IMR-90 (cell line): ENCODE data around the gene KRT28. TPM values are rescaled to one million over a fixed set of nuclear protein-coding genes. Genes with fewer than 3 reads are reported as not detected.

ENCODE experiments used
- ATAC-seq: fragments of 200-7000 bp; cut with Tn5 transposase; 2 replicates; pipeline ENCODE4 v1.9.1; 2020; ENCODE audit warnings: low read depth, mild to moderate bottlenecking, moderate library complexity
- BruUV-seq: library from RNA; stranded (reverse); fragments of 400-500 nt; replicated peaks from 2 replicates; lab custom pipeline; 2021; lab: Mats Ljungman, UMichigan
- CTCF ChIA-PET: fragments of 300-600 bp; formaldehyde crosslinking; extraction: SDS; loops from one replicate; lab custom pipeline; 2021; ENCODE audit warnings: antibody characterized with exemption; lab: Yijun Ruan, JAX
- POLR2A ChIA-PET: fragments of 300-600 bp; sonication (Branson Sonifier 250); formaldehyde crosslinking; loops from one replicate; lab custom pipeline; 2022; ENCODE audit warnings: antibody characterized with exemption; ENCODE audit not compliant: unreplicated experiment; lab: Charles Lee
- DNase-seq: peaks from one replicate; pipeline ENCODE4 v3.0.0; 2013
- H2AFZ ChIP-seq: replicated peaks from 2 replicates; pipeline ENCODE3; 2013; ENCODE audit warnings: low read length, mild to moderate bottlenecking; ENCODE audit not compliant: poor library complexity
- H2AK5ac ChIP-seq: 2 replicates; pipeline ENCODE4 v1.6.1; 2013; ENCODE audit warnings: low read depth, low read length, inconsistent platforms
- H2AK9ac ChIP-seq: replicated peaks from 2 replicates; pipeline ENCODE3; 2013; ENCODE audit warnings: mild to moderate bottlenecking, low read depth, low read length, moderate library complexity; ENCODE audit not compliant: poor library complexity
- H2BK120ac ChIP-seq: 2 replicates; pipeline ENCODE4 v1.6.1; 2013; ENCODE audit warnings: low read depth, low read length, inconsistent platforms
- H2BK15ac ChIP-seq: 3 replicates; pipeline ENCODE4 v1.6.1; 2013; ENCODE audit warnings: low read depth, low read length, inconsistent platforms
- H2BK20ac ChIP-seq: 2 replicates; pipeline ENCODE4 v1.6.1; 2013; ENCODE audit warnings: low read depth, mild to moderate bottlenecking, inconsistent platforms, low read length, moderate library complexity
- H2BK5ac ChIP-seq: 2 replicates; pipeline ENCODE4 v1.6.1; 2013; ENCODE audit warnings: mild to moderate bottlenecking, low read depth, low read length, inconsistent platforms; ENCODE audit not compliant: poor library complexity, severe bottlenecking
- H3K14ac ChIP-seq: replicated peaks from 2 replicates; pipeline ENCODE4 v1.6.1; 2013; ENCODE audit warnings: low read depth, low read length, inconsistent platforms
- H3K18ac ChIP-seq: 2 replicates; pipeline ENCODE4 v1.6.1; 2013; ENCODE audit warnings: low read depth, low read length, control low read depth
- H3K23ac ChIP-seq: 2 replicates; pipeline ENCODE4 v1.6.1; 2013; ENCODE audit warnings: low read depth, low read length, inconsistent platforms
- H3K27ac ChIP-seq: 2 replicates; pipeline ENCODE4 v1.5.1; 2013; ENCODE audit warnings: mild to moderate bottlenecking, control low read depth, low read length; ENCODE audit not compliant: insufficient read depth
- H3K27me3 ChIP-seq: 2 replicates; pipeline ENCODE4 v1.6.1; 2013; ENCODE audit warnings: low read length; ENCODE audit not compliant: control insufficient read depth, insufficient read depth
- H3K36me3 ChIP-seq: 2 replicates; pipeline ENCODE4 v1.6.1; 2013; ENCODE audit warnings: low read length, mixed read lengths; ENCODE audit not compliant: control insufficient read depth, insufficient read depth
- H3K4ac ChIP-seq: 2 replicates; pipeline ENCODE4 v1.6.1; 2013; ENCODE audit warnings: low read depth, low read length, inconsistent platforms
- H3K4me1 ChIP-seq: 2 replicates; pipeline ENCODE4 v1.6.1; 2013; ENCODE audit warnings: low read length, mixed read lengths; ENCODE audit not compliant: control insufficient read depth, insufficient read depth
- H3K4me2 ChIP-seq: 2 replicates; pipeline ENCODE4 v1.6.1; 2013; ENCODE audit warnings: low read depth, mild to moderate bottlenecking, control low read depth, low read length, moderate library complexity
- H3K4me3 ChIP-seq: 2 replicates; pipeline ENCODE4 v1.5.1; 2013; ENCODE audit warnings: low read depth, mild to moderate bottlenecking, control low read depth, low read length, moderate library complexity; ENCODE audit not compliant: insufficient read depth
- H3K56ac ChIP-seq: 2 replicates; pipeline ENCODE4 v1.6.1; 2013; ENCODE audit warnings: low read length, inconsistent platforms; ENCODE audit not compliant: insufficient read depth; ENCODE audit errors: extremely low read depth
- H3K79me1 ChIP-seq, 2 experiments: 2 replicates each; pipeline ENCODE4 v1.6.1; 2013; ENCODE audit warnings: low read length in 2 of 2, inconsistent platforms in 1 of 2, low read depth in 1 of 2
- H3K9ac ChIP-seq: 2 replicates; pipeline ENCODE4 v1.6.1; 2013; ENCODE audit warnings: low read depth, low read length, control low read depth
- H3K9me1 ChIP-seq: 2 replicates; pipeline ENCODE4 v1.6.1; 2013; ENCODE audit warnings: low read length, inconsistent platforms; ENCODE audit not compliant: insufficient read depth
- H3K9me3 ChIP-seq: 2 replicates; pipeline ENCODE4 v1.6.1; 2013; ENCODE audit warnings: low read length; ENCODE audit not compliant: control insufficient read depth, insufficient read depth
- H4K20me1 ChIP-seq: 2 replicates; pipeline ENCODE4 v1.6.1; 2013; ENCODE audit warnings: low read length, inconsistent platforms; ENCODE audit not compliant: insufficient read depth
- H4K5ac ChIP-seq: 2 replicates; pipeline ENCODE4 v1.6.1; 2013; ENCODE audit warnings: mild to moderate bottlenecking, low read depth, low read length, control low read depth
- H4K8ac ChIP-seq, 2 experiments: 2 replicates each; pipeline ENCODE4 v1.6.1; 2013; ENCODE audit warnings: low read depth in 2 of 2, low read length in 2 of 2, control low read depth in 1 of 2, inconsistent platforms in 1 of 2
- H4K91ac ChIP-seq: 2 replicates; pipeline ENCODE4 v1.6.1; 2013; ENCODE audit warnings: low read depth, low read length, inconsistent platforms; ENCODE audit not compliant: insufficient read depth
- ELK1 ChIP-seq: fragments of 150-350 bp; IDR thresholded peaks from 2 replicates; pipeline ENCODE4 v1.6.1; 2016; ENCODE audit warnings: low read depth, mild to moderate bottlenecking, low read length, moderate library complexity, borderline replicate concordance
- MXI1 ChIP-seq: IDR thresholded peaks from 2 replicates; pipeline ENCODE4 v1.6.1; 2012; ENCODE audit warnings: low read depth, mild to moderate bottlenecking, low read length, moderate library complexity, borderline replicate concordance
- POLR2A ChIP-seq: IDR thresholded peaks from 2 replicates; pipeline ENCODE4 v1.6.1; 2012; ENCODE audit warnings: mild to moderate bottlenecking, low read depth, low read length
- WGBS, 2 experiments: methylation state at CpG; one replicate each; pipeline versions ENCODE4 v1.1.5 to v1.1.7; 2013; ENCODE audit warnings: missing lambda C conversion rate in 2 of 2; ENCODE audit not compliant: insufficient read length in 1 of 2; ENCODE audit errors: extremely low coverage in 2 of 2; 5-methylcytosine and 5-hydroxymethylcytosine counted together
- dilution Hi-C: fragments of 300-500 bp; cut with HindIII; formaldehyde crosslinking; loops from one replicate; pipeline ENCODE4 v1.14.3; 2018; ENCODE audit warnings: low sequenced_read_pairs; ENCODE audit not compliant: unreplicated experiment
- in situ Hi-C: fragments of 300-500 bp; cut with MboI; formaldehyde crosslinking; loops from 3 replicates; pipeline ENCODE4 v1.14.3; 2019; ENCODE audit warnings: low sequenced_read_pairs, inconsistent platforms, mixed read lengths
- intact Hi-C: fragments of 100-400 bp; cut with micrococcal nuclease; formaldehyde crosslinking; loops from 2 replicates; pipeline ENCODE4 v1.10.0; 2022
- polyA plus RNA-seq, 3 experiments: library from polyadenylated mRNA; depleted of rRNA; stranded (reverse); fragments of >200 nt; gene quantifications; 2 replicates each; pipeline ENCODE4 v1.2.3, GENCODE V29; 2012; ENCODE audit warnings: low replicate concordance in 1 of 3
- total RNA-seq: library from RNA; depleted of rRNA; stranded (reverse); fragments of >200 nt; gene quantifications from 2 replicates; pipeline ENCODE4 v1.2.3, GENCODE V29; 2012

Gene KRT28
- total and polyA plus RNA-seq, 2 of the 4 experiments (the other 2 are of a cell fraction) = not detected

- POLR2A ChIA-PET = no interaction called here
- in situ Hi-C loops = no loop called here
- BruUV-seq = no TSS peak
These were observed 36.0 kb downstream of the KRT28 start for GRCh38 chr17:40763752-40764151.

More at GRCh38 chr17:40763752-40764151, 36.0 kb downstream of the KRT28 start:
- CTCF ChIA-PET = no interaction called here
- Histone ChIP-seq H4K5ac (no peak overlapping the region), H3K4ac (no peak overlapping the region), H4K8ac (no peak overlapping the region), H3K9ac (no peak overlapping the region), H3K14ac (no peak overlapping the region), H3K4me2 (no peak overlapping the region), H2AFZ (no peak overlapping the region), H3K27ac (no peak overlapping the region), H4K20me1 (no peaks in the 10 kb centered on the region), H3K36me3 (no peaks in the 10 kb centered on the region), H3K18ac (no peak overlapping the region), H3K9me1 (no peaks in the 10 kb centered on the region), H2BK5ac (no peak overlapping the region), H3K27me3 (peaks cover 7% of the 10 kb centered on the region), H2BK15ac (no peak overlapping the region), H3K9me3 (peaks cover 10% of the 10 kb centered on the region), H4K91ac (no peak overlapping the region), H2AK9ac (no peak overlapping the region), H3K4me3 (no peak overlapping the region), H2AK5ac (no peak overlapping the region), H2BK20ac (no peak overlapping the region), H3K56ac (no peak overlapping the region), H3K79me1 (no peaks in the 10 kb centered on the region), H3K23ac (no peak overlapping the region), H3K4me1 (no peaks in the 10 kb centered on the region), H2BK120ac (no peak overlapping the region)
- ATAC-seq (no peak), DNase-seq (no peak)
- TF ChIP-seq POLR2A = no peak
- no peak for TF ChIP-seq MXI1
- no peak for TF ChIP-seq ELK1
- dilution Hi-C loops (no loop called here), intact Hi-C loops (no loop called here)
- WGBS, 2 experiments = no CpG with 5 or more reads among the region's 1 CpG
